GM06990 (cell line): ENCODE measurements around the gene SMIM44.

ENCODE experiments used
- DNase-seq: peaks from one replicate; pipeline ENCODE4 v3.0.0-alpha.2; 2011; ENCODE audit not compliant: insufficient read length; ENCODE audit errors: extremely low read depth
- H3K27me3 ChIP-seq: replicated peaks from 2 replicates; pipeline ENCODE4 v1.6.0; 2011; ENCODE audit warnings: low read length; ENCODE audit not compliant: control insufficient read depth, insufficient read depth
- H3K36me3 ChIP-seq: 2 replicates; pipeline ENCODE4 v1.5.1; 2011; ENCODE audit warnings: low read length; ENCODE audit not compliant: control insufficient read depth, insufficient read depth
- H3K4me3 ChIP-seq: replicated peaks from 2 replicates; pipeline ENCODE4 v1.5.1; 2011; ENCODE audit warnings: low read depth, mild to moderate bottlenecking, control low read depth, low read length
- TF ChIP-seq, protein P1 (sequence below): IDR thresholded peaks from 2 replicates; pipeline ENCODE4 v1.5.1; 2011; ENCODE audit warnings: low read length, control low read depth, mild to moderate bottlenecking, inconsistent platforms; ENCODE audit not compliant: insufficient read depth, poor library complexity, severe bottlenecking

The SMIM44 gene

DNA sequence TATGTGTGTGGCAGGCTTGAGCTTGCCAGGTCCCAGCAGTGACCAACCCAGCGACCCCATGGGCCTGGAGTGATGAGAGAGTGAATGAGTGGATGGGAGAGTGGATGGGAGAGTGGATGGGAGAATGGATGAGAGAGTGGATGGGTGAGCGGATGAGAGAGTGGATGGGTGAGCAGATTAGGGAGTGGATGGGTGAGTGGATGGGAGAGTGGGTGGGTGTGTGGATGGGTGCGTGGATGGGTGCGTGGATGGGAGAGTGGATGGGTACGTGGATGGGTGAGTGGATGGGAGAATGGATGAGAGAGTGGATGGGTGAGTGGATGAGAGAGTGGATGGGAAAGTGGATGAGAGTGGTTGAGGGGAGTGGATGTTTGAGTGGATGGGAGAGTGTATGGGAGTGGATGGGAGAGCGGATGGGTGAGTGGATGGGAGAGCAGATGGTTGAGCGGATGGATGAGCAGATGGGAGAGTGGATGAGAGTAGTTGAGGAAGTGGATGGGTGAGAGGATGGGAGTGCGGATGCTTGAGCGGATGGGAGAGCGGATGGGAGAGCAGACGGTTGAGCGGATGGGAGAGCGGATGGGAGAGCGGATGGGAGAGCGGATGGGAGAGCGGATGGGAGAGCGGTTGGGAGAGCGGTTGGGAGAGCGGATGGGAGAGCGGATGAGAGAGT, 45.4 kb upstream of the SMIM44 start:
- Histone ChIP-seq H3K36me3 (peaks cover 34% of the 10 kb centered on the region), H3K4me3 (no peak overlapping the region)
- TF ChIP-seq, protein P1, sequence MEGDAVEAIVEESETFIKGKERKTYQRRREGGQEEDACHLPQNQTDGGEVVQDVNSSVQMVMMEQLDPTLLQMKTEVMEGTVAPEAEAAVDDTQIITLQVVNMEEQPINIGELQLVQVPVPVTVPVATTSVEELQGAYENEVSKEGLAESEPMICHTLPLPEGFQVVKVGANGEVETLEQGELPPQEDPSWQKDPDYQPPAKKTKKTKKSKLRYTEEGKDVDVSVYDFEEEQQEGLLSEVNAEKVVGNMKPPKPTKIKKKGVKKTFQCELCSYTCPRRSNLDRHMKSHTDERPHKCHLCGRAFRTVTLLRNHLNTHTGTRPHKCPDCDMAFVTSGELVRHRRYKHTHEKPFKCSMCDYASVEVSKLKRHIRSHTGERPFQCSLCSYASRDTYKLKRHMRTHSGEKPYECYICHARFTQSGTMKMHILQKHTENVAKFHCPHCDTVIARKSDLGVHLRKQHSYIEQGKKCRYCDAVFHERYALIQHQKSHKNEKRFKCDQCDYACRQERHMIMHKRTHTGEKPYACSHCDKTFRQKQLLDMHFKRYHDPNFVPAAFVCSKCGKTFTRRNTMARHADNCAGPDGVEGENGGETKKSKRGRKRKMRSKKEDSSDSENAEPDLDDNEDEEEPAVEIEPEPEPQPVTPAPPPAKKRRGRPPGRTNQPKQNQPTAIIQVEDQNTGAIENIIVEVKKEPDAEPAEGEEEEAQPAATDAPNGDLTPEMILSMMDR = no peak

GRCh38 chr19:3528080-3528479, 44.8 kb upstream of the SMIM44 start:
- TF ChIP-seq, protein P1 = no peak
- DNase-seq = no peak
- H3K4me3 ChIP-seq = no peak overlapping the region
- H3K27me3 ChIP-seq = no peaks in the 10 kb centered on the region
- peaks cover 34% of the 10 kb centered on the region for H3K36me3 ChIP-seq

More for the DNA sequence above, 45.4 kb upstream of the SMIM44 start:
- no peaks in the 10 kb centered on the region for H3K27me3 ChIP-seq
- DNase-seq = no peak

DNA sequence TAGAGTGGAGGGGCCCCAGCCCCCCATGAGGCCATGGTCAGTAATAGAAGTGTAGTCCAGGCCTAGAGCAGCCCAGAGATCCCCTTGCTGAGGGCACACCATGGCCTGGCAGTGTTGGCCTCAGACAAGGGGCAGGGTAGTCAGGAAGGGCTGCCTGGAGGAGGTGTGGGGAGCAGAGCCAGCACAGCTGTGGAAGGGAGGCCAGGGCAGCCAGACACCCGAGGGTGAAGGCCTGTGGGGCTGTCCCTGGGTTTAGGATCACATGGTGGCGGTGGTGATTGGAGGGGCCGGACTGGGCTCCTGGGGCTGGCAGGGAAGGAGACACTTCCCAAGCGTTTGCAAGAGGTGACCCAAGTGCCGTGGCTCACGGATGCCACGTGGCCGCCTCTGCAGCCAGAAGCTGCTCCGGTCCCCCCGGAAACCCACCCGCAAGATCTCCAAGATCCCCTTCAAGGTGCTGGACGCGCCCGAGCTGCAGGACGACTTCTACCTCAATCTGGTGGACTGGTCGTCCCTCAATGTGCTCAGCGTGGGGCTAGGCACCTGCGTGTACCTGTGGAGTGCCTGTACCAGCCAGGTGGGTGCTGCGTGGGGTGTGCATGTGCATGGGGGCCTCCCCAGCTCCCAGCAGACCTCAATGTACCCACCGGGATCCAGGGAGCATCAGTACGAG, 44.1 kb upstream of the SMIM44 start:
- DNase-seq = no peak
- TF ChIP-seq, protein P1 = no peak
- peaks cover 28% of the 10 kb centered on the region for H3K36me3 ChIP-seq

DNA sequence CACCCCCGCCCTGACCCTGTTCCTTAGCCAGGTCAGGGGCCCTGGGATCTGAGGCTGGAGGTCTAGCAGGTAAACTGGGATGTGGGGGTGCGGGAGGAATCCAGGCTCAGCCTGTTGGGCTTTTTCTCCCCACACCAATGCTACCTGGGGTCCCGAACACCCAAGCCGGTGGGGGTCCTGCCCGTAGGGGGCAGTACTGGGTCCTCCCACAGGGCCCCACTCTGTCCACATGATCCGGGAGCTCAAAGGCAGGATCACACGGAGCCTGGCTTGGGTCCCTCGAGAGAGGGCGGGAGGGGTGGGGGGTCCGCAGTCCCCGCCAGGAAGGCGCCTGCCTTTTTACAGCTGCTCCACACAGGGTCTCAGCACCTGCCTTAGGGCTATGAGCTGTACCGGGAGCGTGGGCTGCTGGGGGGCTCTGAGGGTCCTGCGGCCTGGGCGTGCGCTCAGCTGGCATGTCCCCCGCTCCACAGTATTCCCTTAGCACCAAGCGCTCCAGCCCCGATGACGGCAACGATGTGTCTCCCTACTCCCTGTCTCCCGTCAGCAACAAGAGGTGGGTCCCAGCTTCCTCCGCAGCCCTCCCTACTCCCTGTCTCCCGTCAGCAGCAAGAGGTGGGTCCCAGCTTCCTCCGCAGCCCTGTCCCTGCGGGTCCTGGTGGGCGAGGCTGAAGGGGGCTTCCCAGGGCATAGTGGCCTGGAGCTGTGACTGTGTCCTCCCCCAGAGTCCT, 43.4 kb upstream of the SMIM44 start:
- DNase-seq = no peak
- Histone ChIP-seq H3K36me3 (peaks cover 24% of the 10 kb centered on the region), H3K4me3 (no peak overlapping the region), H3K27me3 (no peaks in the 10 kb centered on the region)
- TF ChIP-seq, protein P1 = peak; percentile 27

More for the DNA sequence above, 44.1 kb upstream of the SMIM44 start:
- Histone ChIP-seq H3K4me3 (no peak overlapping the region), H3K27me3 (no peaks in the 10 kb centered on the region)

- DNase-seq = no peak
- TF ChIP-seq, protein P1 = no peak
- H3K4me3 ChIP-seq = no peak overlapping the region
- H3K36me3 ChIP-seq = peaks cover 19% of the 10 kb centered on the region
- H3K27me3 ChIP-seq = no peaks in the 10 kb centered on the region
These were observed 41.7 kb upstream of the SMIM44 start for GRCh38 chr19:3524904-3525451.
